NCI-H748 (cell line): ENCODE data around the gene MEG3.

Experiments used
- DNase-seq: peaks from one replicate; lab custom pipeline; 2025; ENCODE audit not compliant: unreplicated experiment; lab: John Stamatoyannopoulos, UW

The MEG3 gene

GRCh38 chr14:100879194-100879593 is 53.3 kb downstream of the MEG3 start:
- DNase-seq = no peak

DNA sequence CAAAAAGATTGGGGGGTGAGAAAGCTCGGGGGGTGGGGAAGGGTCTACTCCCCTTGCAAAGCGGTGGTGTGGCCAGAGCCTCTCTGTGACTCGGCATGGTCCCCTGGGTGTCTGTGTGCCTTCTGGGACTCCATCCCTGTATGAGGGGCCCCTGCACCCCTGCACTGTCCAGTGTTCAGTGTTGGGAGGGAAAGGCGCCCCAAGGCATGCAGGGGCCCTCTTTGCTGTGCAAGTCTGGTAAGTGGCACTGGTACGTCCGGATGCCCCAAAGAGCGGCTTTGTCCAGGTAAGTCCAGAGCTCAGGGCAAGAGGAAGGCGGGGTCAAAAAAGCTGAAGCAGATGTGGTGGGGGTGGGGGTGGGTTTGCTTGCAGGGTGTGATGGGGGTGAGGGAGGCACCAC is 53.9 kb downstream of the MEG3 start:
- DNase-seq = no peak

DNA sequence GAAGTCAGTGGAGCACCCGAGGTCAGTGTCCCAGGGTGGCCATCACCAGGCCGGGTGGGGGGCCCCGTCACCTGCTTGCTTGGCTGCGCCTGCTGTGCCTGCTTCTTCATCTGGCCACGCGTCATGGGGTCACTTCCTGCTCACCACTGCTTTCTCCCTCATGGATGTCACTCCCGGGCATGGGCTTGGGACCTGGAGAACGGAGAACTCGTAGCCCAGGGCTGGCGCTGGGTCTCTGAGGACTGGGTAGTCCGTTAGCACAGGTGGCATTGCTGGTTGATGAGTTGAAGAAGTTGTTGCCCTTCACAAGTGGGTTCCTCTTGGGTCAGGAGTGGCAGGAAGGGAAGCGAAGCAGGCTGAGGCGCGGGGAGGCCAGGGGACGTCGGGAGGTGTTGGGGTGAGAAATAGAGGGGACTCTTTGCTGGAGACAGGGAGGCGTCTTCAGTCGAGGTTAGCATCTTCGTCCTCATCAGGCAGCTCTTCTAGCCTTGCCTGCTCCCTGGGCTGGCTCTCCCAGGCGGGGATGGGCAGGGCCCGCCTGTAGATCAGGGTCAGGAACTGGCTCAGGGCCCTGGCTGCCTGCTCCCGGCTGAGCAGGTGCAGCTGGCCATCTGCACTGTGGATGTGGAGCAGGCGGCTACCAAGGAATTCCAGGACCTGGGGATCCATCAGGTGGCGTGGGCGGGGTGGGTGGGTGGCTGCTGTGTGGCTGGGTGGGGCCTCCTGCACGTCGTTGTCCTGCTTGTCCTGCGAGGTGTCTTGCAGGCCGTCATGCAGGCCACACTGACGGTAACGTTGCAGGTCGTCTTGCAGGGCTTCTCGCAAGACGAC is 54.6 kb downstream of the MEG3 start:
- no peak for DNase-seq

- DNase-seq = no peak
Measured at GRCh38 chr14:100881211-100882025, 55.5 kb downstream of the MEG3 start.

- DNase-seq = no peak
Measured at GRCh38 chr14:100882026-100882967, 56.4 kb downstream of the MEG3 start.

GRCh38 chr14:100882991-100883788 is 57.3 kb downstream of the MEG3 start:
- DNase-seq = no peak

- DNase-seq = no peak
Measured at GRCh38 chr14:100883789-100884101, 57.8 kb downstream of the MEG3 start.

GRCh38 chr14:100884456-100884855 is 58.5 kb downstream of the MEG3 start:
- no peak for DNase-seq

DNA sequence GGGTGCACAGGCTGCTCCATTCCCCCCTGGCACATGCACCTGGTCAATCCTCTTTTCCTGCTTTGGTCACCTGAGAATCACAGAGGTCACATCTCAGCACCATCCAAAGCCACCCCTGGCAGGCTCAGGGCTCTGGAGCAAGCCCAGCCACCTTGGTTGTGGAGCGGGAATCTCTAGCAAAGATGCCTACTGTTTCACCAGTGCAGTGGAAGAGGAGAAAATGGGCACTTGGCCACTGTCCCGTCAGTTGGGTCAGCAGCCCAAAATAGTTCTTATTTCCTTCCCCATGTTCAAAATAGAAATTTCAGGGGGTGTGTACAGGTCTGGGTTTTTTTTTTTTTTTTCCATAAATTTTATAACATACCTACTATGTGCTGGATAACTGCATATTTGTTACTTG is 59.3 kb downstream of the MEG3 start:
- no peak for DNase-seq

GRCh38 chr14:100885617-100886016 is 59.7 kb downstream of the MEG3 start:
- DNase-seq = no peak

- peak; percentile 27 for DNase-seq
Measured at GRCh38 chr14:100887728-100888335, 61.9 kb downstream of the MEG3 start.

- no peak for DNase-seq
Measured at GRCh38 chr14:100888789-100889315, 62.9 kb downstream of the MEG3 start.

DNA sequence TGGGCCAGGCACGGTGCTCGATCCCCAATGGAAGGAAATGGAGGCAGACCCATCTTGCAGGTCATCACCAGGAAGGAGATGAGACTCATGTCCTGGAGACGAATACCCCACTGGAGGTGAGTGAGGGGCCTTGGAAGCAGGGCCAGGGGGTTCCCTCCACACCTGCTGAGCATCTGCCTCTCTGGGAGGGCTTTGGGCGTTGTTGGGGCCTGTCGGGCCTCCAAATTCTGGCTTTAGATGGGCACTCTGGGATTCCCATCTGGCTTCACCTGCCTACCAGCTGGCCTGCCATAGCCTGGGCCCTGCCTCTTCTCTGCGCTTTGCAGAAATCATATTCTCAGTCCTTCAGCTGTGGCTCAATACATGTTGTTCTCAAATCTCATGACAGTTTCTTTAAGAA is 63.7 kb downstream of the MEG3 start:
- DNase-seq = no peak

GRCh38 chr14:100890061-100890850 is 64.3 kb downstream of the MEG3 start:
- no peak for DNase-seq

DNA sequence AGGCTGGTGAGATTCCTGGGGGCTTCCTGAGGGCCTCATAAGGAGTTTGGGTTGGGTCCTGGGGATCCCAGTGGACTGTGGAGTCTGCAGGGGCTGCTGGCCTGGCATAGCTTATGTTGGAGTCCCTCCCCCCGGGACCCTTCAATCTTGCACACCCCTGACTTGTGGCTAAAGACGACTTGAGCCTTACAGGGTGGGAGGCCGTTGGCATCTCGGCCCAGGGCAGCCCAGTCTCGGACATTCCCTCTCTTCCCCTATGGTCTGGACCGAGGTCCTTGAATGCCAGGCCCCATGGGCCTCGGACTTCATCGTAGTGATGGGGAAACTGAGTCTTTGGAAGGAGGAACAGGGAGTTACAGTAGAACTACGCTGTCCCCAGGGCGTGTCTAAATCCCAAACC is 65.1 kb downstream of the MEG3 start:
- no peak for DNase-seq

- no peak for DNase-seq
Measured at GRCh38 chr14:100891501-100892445, 65.9 kb downstream of the MEG3 start.

DNA sequence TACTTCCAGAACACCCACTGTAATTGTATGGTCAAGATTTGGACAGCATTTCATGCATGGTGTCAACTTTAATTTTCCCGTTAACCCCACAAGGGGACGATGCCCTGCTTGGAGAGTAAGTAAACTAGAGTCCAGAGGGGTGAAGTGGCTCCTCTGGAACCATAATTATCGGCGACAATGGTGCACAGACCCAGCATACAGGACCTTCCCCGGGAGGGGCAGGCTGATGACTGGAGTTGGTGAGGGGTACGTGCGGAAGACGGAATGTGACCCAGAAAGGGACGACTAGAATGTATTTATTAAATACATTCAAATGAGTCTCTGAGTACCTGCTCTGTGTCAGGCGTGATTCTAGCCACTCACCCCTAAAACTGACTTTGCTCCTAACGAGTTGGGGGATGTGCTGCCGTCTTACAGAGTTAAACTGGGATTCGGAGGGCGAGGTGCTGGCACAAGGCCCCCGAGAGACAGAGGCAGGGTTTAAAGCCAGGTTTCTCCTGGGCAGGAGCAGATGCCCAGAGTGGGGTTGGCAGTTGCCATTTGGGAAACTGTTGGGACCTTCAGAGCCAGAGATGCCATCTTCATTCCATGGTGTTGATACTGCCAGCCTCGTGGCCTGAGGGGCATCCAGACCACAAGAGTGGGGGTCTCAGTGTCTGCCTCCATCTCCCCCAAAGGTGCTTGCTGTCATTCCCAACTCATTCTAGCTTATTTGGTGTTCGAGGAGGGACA is 66.7 kb downstream of the MEG3 start:
- DNase-seq = no peak
